GM18520 (cell line): ENCODE results near the gene RASSF8.

ENCODE experiments used
- ATAC-seq: cut with Tn5 transposase; IDR thresholded peaks from one replicate; pipeline ENCODE4 v1.9.1; 2021; ENCODE audit not compliant: unreplicated experiment

The RASSF8 gene

GRCh38 chr12:25960143-25960542 lies 1.7 kb downstream of the RASSF8 start:
- no peak for ATAC-seq

- ATAC-seq: no peak
Measured at GRCh38 chr12:25960961-25961360, 2.5 kb downstream of the RASSF8 start.

- ATAC-seq: no peak
Measured at GRCh38 chr12:25962932-25963525, 4.5 kb downstream of the RASSF8 start.

GRCh38 chr12:25965682-25966081 lies 7.2 kb downstream of the RASSF8 start:
- no peak for ATAC-seq

- no peak for ATAC-seq
Measured at GRCh38 chr12:25970082-25970481, 11.6 kb downstream of the RASSF8 start.

- ATAC-seq: no peak
Measured at GRCh38 chr12:25970916-25971653, 12.6 kb downstream of the RASSF8 start.

GRCh38 chr12:25971654-25972041 lies 13.2 kb downstream of the RASSF8 start:
- no peak for ATAC-seq

GRCh38 chr12:25972783-25973182 lies 14.3 kb downstream of the RASSF8 start:
- ATAC-seq: no peak

- ATAC-seq: no peak
Measured at GRCh38 chr12:25975179-25975578, 16.7 kb downstream of the RASSF8 start.

GRCh38 chr12:25975682-25976081 lies 17.2 kb downstream of the RASSF8 start:
- no peak for ATAC-seq

- ATAC-seq: no peak
Measured at GRCh38 chr12:25976289-25976688, 17.8 kb downstream of the RASSF8 start.

GRCh38 chr12:25977047-25977446 lies 18.6 kb downstream of the RASSF8 start:
- no peak for ATAC-seq

GRCh38 chr12:25979059-25979458 lies 20.6 kb downstream of the RASSF8 start:
- ATAC-seq: no peak

GRCh38 chr12:25979563-25979962 lies 21.1 kb downstream of the RASSF8 start:
- no peak for ATAC-seq

GRCh38 chr12:25980035-25980434 lies 21.6 kb downstream of the RASSF8 start:
- no peak for ATAC-seq

GRCh38 chr12:25981597-25981996 lies 23.1 kb downstream of the RASSF8 start:
- no peak for ATAC-seq

GRCh38 chr12:25982416-25982815 lies 23.9 kb downstream of the RASSF8 start:
- ATAC-seq: no peak

GRCh38 chr12:25983625-25984024 lies 25.1 kb downstream of the RASSF8 start:
- ATAC-seq: no peak

- no peak for ATAC-seq
Measured at GRCh38 chr12:25984759-25985158, 26.3 kb downstream of the RASSF8 start.

GRCh38 chr12:25985316-25986175 lies 27.1 kb downstream of the RASSF8 start:
- no peak for ATAC-seq

GRCh38 chr12:25986180-25986579 lies 27.7 kb downstream of the RASSF8 start:
- ATAC-seq: no peak

- no peak for ATAC-seq
Measured at GRCh38 chr12:25988505-25988904, 30.0 kb downstream of the RASSF8 start.
